Osteoblast (primary cell): Measurements from ENCODE around the gene MARS1. TPM values are rescaled to one million over a fixed set of nuclear protein-coding genes. Genes with fewer than 3 reads are reported as not detected.

Source experiments
- DNase-seq: peaks from one replicate; pipeline ENCODE4 v3.0.0; 2011; ENCODE audit warnings: low spot score, mixed read lengths; ENCODE audit not compliant: insufficient read length; ENCODE audit errors: missing footprints
- H2AFZ ChIP-seq: 2 replicates; pipeline ENCODE4 v1.6.0; 2011; ENCODE audit warnings: mild to moderate bottlenecking, low read length
- H3K27ac ChIP-seq: 2 replicates; pipeline ENCODE4 v1.5.1; 2011; ENCODE audit warnings: mild to moderate bottlenecking, low read depth, low read length, moderate library complexity
- H3K27me3 ChIP-seq: 2 replicates; pipeline ENCODE4 v1.6.0; 2012; ENCODE audit warnings: mild to moderate bottlenecking, control low read depth, inconsistent platforms, low read length, moderate library complexity; ENCODE audit not compliant: insufficient read depth
- H3K36me3 ChIP-seq: 2 replicates; pipeline ENCODE4 v1.5.1; 2011; ENCODE audit warnings: mild to moderate bottlenecking, low read length, control low read depth, moderate library complexity; ENCODE audit not compliant: insufficient read depth
- H3K4me1 ChIP-seq: 2 replicates; pipeline ENCODE4 v1.5.1; 2011; ENCODE audit warnings: mild to moderate bottlenecking, low read length, control low read depth, moderate library complexity; ENCODE audit not compliant: insufficient read depth
- H3K4me2 ChIP-seq: 2 replicates; pipeline ENCODE4 v1.6.0; 2011; ENCODE audit warnings: mild to moderate bottlenecking, low read length; ENCODE audit not compliant: insufficient read depth
- H3K4me3 ChIP-seq: fragments of 200-600 bp; sonication (generic); 3 replicates; pipeline ENCODE4 v1.5.1; 2012; ENCODE audit warnings: mild to moderate bottlenecking, low read length, inconsistent platforms; ENCODE audit not compliant: insufficient read depth
- H3K79me2 ChIP-seq: 2 replicates; pipeline ENCODE4 v1.6.0; 2012; ENCODE audit warnings: mild to moderate bottlenecking, low read length, control low read depth, inconsistent platforms; ENCODE audit not compliant: insufficient read depth
- H3K9me3 ChIP-seq: 2 replicates; pipeline ENCODE4 v1.5.1; 2011; ENCODE audit warnings: low read depth, low read length, control low read depth
- H4K20me1 ChIP-seq: 2 replicates; pipeline ENCODE4 v1.6.0; 2012; ENCODE audit warnings: mild to moderate bottlenecking, low read length, control low read depth; ENCODE audit not compliant: insufficient read depth
- total RNA-seq: library from RNA; depleted of rRNA; stranded (reverse); fragments of >200 nt; gene quantifications from 2 replicates; pipeline ENCODE4 v1.2.3, GENCODE V29; 2012
- TF ChIP-seq, protein P1 (sequence below): IDR thresholded peaks from 2 replicates; pipeline ENCODE4 v1.5.1; 2011; ENCODE audit warnings: mild to moderate bottlenecking, low read depth, low read length, moderate library complexity; ENCODE audit errors: extremely low read depth

The MARS1 gene
- total RNA-seq, 1 donor, result 187 TPM

DNA sequence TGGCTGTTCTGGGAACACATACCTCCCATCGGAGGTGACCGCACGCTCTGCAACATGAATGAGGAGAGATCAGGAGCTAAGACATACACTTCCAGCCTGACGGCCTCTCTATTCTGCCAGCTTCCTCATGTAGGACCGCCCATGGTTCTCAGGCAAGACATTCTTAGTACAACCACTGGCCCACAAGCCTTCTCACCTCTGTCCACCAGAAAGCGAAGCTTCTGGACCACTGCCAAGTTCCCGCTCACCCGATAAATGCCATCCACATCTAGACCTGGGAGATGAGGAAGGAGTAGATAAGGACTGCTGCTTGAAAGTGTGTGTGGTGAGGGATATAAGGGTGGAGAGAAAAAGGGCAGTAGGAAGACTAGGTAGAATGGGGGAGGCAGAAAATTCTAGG is 13.4 kb upstream of the MARS1 start:
- no peaks in the 10 kb centered on the region for H3K36me3 ChIP-seq
- H3K9me3 ChIP-seq, result no peaks in the 10 kb centered on the region
- H2AFZ ChIP-seq, result no peak overlapping the region
- DNase-seq, result no peak
- no peak overlapping the region for H3K4me3 ChIP-seq
- H4K20me1 ChIP-seq, result no peaks in the 10 kb centered on the region
- H3K27ac ChIP-seq, result no peak overlapping the region
- H3K27me3 ChIP-seq, result peaks cover 79% of the 10 kb centered on the region
- TF ChIP-seq, protein P1, sequence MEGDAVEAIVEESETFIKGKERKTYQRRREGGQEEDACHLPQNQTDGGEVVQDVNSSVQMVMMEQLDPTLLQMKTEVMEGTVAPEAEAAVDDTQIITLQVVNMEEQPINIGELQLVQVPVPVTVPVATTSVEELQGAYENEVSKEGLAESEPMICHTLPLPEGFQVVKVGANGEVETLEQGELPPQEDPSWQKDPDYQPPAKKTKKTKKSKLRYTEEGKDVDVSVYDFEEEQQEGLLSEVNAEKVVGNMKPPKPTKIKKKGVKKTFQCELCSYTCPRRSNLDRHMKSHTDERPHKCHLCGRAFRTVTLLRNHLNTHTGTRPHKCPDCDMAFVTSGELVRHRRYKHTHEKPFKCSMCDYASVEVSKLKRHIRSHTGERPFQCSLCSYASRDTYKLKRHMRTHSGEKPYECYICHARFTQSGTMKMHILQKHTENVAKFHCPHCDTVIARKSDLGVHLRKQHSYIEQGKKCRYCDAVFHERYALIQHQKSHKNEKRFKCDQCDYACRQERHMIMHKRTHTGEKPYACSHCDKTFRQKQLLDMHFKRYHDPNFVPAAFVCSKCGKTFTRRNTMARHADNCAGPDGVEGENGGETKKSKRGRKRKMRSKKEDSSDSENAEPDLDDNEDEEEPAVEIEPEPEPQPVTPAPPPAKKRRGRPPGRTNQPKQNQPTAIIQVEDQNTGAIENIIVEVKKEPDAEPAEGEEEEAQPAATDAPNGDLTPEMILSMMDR, result no peak
- H3K79me2 ChIP-seq, result no peaks in the 10 kb centered on the region
- H3K4me2 ChIP-seq, result no peak overlapping the region
- H3K4me1 ChIP-seq, result no peaks in the 10 kb centered on the region

DNA sequence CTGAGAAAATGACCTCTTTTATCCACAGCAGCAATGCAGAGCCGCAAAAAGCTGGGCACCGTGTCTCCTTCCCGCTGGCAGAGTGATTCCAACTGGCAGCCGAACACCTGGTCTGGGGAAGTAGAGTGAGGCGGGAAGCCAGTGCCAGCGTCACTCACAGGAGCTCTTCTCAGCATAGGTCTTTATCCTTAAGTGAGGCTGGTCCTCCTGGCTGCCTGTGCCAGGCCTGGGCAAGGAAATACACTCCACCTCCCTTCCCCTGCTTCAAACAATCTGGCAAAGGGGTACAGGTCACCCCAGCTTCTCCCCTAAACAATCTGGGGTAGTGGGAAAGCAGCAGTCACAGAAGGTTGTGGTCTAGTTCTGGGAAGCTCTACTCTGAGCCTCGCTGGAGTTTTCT is 13.0 kb upstream of the MARS1 start:
- TF ChIP-seq, protein P1, result no peak
- H3K4me1 ChIP-seq, result no peaks in the 10 kb centered on the region
- no peaks in the 10 kb centered on the region for H4K20me1 ChIP-seq
- H3K4me3 ChIP-seq, result no peak overlapping the region
- no peaks in the 10 kb centered on the region for H3K9me3 ChIP-seq
- DNase-seq, result peak; percentile 76
- H3K4me2 ChIP-seq, result no peak overlapping the region
- H3K36me3 ChIP-seq, result no peaks in the 10 kb centered on the region
- peaks cover 79% of the 10 kb centered on the region for H3K27me3 ChIP-seq
- H3K27ac ChIP-seq, result no peak overlapping the region
- H3K79me2 ChIP-seq, result no peaks in the 10 kb centered on the region
- no peak overlapping the region for H2AFZ ChIP-seq

- Histone ChIP-seq H3K4me1 (no peaks in the 10 kb centered on the region), H3K36me3 (no peaks in the 10 kb centered on the region), H3K79me2 (no peaks in the 10 kb centered on the region), H2AFZ (no peak overlapping the region), H3K27me3 (peaks cover 78% of the 10 kb centered on the region), H4K20me1 (no peaks in the 10 kb centered on the region), H3K9me3 (no peaks in the 10 kb centered on the region), H3K4me3 (peak overlapping the region; percentile 16), H3K4me2 (peak overlapping the region; percentile 55), H3K27ac (no peak overlapping the region)
- peak; percentile 87 for DNase-seq
- TF ChIP-seq, protein P1, result no peak
These were observed 12.4 kb upstream of the MARS1 start for GRCh38 chr12:57475271-57476161.

- Histone ChIP-seq H3K36me3 (no peaks in the 10 kb centered on the region), H4K20me1 (no peaks in the 10 kb centered on the region), H3K79me2 (no peaks in the 10 kb centered on the region), H3K4me1 (no peaks in the 10 kb centered on the region), H3K27me3 (peaks cover 85% of the 10 kb centered on the region), H2AFZ (no peak overlapping the region), H3K27ac (no peak overlapping the region), H3K4me2 (peak overlapping the region; percentile 55), H3K4me3 (no peak overlapping the region), H3K9me3 (no peaks in the 10 kb centered on the region)
- DNase-seq, result peak; percentile 76
- TF ChIP-seq, protein P1, result no peak
These were observed 11.5 kb upstream of the MARS1 start for GRCh38 chr12:57476162-57476992.
